B cell (primary cell): ENCODE measurements around the gene USP21.

ENCODE experiments used
- CTCF ChIP-seq: fragments of 200-600 bp; IDR thresholded peaks from one replicate; pipeline ENCODE4 v1.8.0; 2022; ENCODE audit warnings: antibody characterized with exemption, mild to moderate bottlenecking
- EZH2 ChIP-seq: IDR thresholded peaks from 2 replicates; pipeline ENCODE4 v1.6.1; 2012; ENCODE audit warnings: borderline replicate concordance, low read depth, mild to moderate bottlenecking, moderate library complexity, low read length; ENCODE audit not compliant: insufficient read depth, poor library complexity, severe bottlenecking

- TF ChIP-seq CTCF (no peak), EZH2 (no peak)
Observed at GRCh38 chr1:161153176-161153575, 6.1 kb upstream of the USP21 start.
